ENCODE results near the gene PLD6. TPM values are rescaled to one million over a fixed set of nuclear protein-coding genes. Genes with fewer than 3 reads are reported as not detected.

Gene PLD6
- total RNA-seq, 4 donors from 2014 or later, result 4.2 to 7.0 (median 5.0) TPM

- WGBS, 2 donors, result 93 to 94% methylated on average over 15 to 16 of the region's 16 CpGs
- TF ChIP-seq POLR2A (IDR thresholded peaks at IDR 0.05) (no peak), CTCF (IDR thresholded peaks at IDR 0.05) (no peak)
- no peak for DNase-seq (ENCODE audit: low spot score in 2 of 2)
- no peak overlapping the region for H3K4me3 ChIP-seq (ENCODE audit: low read depth, poor library complexity, severe bottlenecking)
- intact Hi-C loops (cut with DNase I; ENCODE audit: low total_unique reads), result no loop called here
Measured at GRCh38 chr17:17223736-17224135, 17.6 kb upstream of the PLD6 start.

- TF ChIP-seq CTCF (IDR thresholded peaks at IDR 0.05) (no peak), POLR2A (IDR thresholded peaks at IDR 0.05) (no peak)
- 86 to 91% methylated on average over 22 of the region's 22 CpGs for WGBS, 2 donors
Measured at GRCh38 chr17:17221329-17221728, 15.2 kb upstream of the PLD6 start.

GRCh38 chr17:17220529-17220928 is 14.4 kb upstream of the PLD6 start:
- 78 to 91% methylated on average over 8 of the region's 8 CpGs for WGBS, 2 donors
- TF ChIP-seq POLR2A (IDR thresholded peaks at IDR 0.05) (no peak), CTCF (IDR thresholded peaks at IDR 0.05) (no peak)
- no peak for DNase-seq (ENCODE audit: low spot score in 2 of 2)
- intact Hi-C loops (cut with DNase I; ENCODE audit: low total_unique reads), result no loop called here
- H3K4me3 ChIP-seq (ENCODE audit: low read depth, poor library complexity, severe bottlenecking), result no peak overlapping the region

More at GRCh38 chr17:17221329-17221728, 15.2 kb upstream of the PLD6 start:
- H3K4me3 ChIP-seq (ENCODE audit: low read depth, poor library complexity, severe bottlenecking), result no peak overlapping the region
- DNase-seq (ENCODE audit: low spot score in 2 of 2), result no peak
- intact Hi-C loops (cut with DNase I; ENCODE audit: low total_unique reads), result no loop called here

GRCh38 chr17:17217995-17218394 is 11.9 kb upstream of the PLD6 start:
- intact Hi-C loops (cut with DNase I; ENCODE audit: low total_unique reads), result no loop called here
- no peak for TF ChIP-seq CTCF (IDR thresholded peaks at IDR 0.05)
- TF ChIP-seq POLR2A (IDR thresholded peaks at IDR 0.05), result no peak
- WGBS, 2 donors, result 86 to 93% methylated on average over 3 of the region's 3 CpGs
- H3K4me3 ChIP-seq (ENCODE audit: low read depth, poor library complexity, severe bottlenecking), result no peak overlapping the region
- no peak for DNase-seq (ENCODE audit: low spot score in 2 of 2)

- DNase-seq (ENCODE audit: low spot score in 2 of 2), result no peak
- TF ChIP-seq POLR2A (IDR thresholded peaks at IDR 0.05) (no peak), CTCF (IDR thresholded peaks at IDR 0.05) (no peak)
- intact Hi-C loops (cut with DNase I; ENCODE audit: low total_unique reads), result no loop called here
- 90 to 92% methylated on average over 16 of the region's 16 CpGs for WGBS, 2 donors
- H3K4me3 ChIP-seq (ENCODE audit: low read depth, poor library complexity, severe bottlenecking), result no peak overlapping the region
Measured at GRCh38 chr17:17216776-17217175, 10.6 kb upstream of the PLD6 start.

GRCh38 chr17:17216236-17216635 is 10.1 kb upstream of the PLD6 start:
- intact Hi-C loops (cut with DNase I; ENCODE audit: low total_unique reads), result no loop called here
- no peak for DNase-seq (ENCODE audit: low spot score in 2 of 2)
- no peak for TF ChIP-seq POLR2A (IDR thresholded peaks at IDR 0.05)
- no peak for TF ChIP-seq CTCF (IDR thresholded peaks at IDR 0.05)
- WGBS, 2 donors, result 93 to 94% methylated on average over 16 of the region's 17 CpGs
- H3K4me3 ChIP-seq (ENCODE audit: low read depth, poor library complexity, severe bottlenecking), result no peak overlapping the region
